HT1080 (cell line): ENCODE results near the gene ZNF683. TPM values are rescaled to one million over a fixed set of nuclear protein-coding genes. Genes with fewer than 3 reads are reported as not detected.
"Not testable (repeated sequence)": the region's sequence is repeated elsewhere in the genome, so short reads cannot be mapped to it uniquely, and the experiment has no call there.

Experiments
- DNase-seq: peaks from one replicate; pipeline ENCODE4 v3.0.0-alpha.2; 2015; ENCODE audit warnings: low read depth
- total RNA-seq: library from RNA; depleted of rRNA; stranded (reverse); fragments of >200 nt; shearing (Covaris generic); gene quantifications from 2 replicates; pipeline ENCODE4 v1.2.3, GENCODE V29; 2014

ZNF683 gene
- total RNA-seq, 1 experiment from 2014 or later: not detected

- DNase-seq: peak; percentile 91
These were observed 14.9 kb upstream of the ZNF683 start for GRCh38 chr1:26387447-26387846.

- DNase-seq: not testable (repeated sequence)
These were observed 12.5 kb upstream of the ZNF683 start for GRCh38 chr1:26385063-26385462.

GRCh38 chr1:26384076-26384475 lies 11.5 kb upstream of the ZNF683 start:
- no peak for DNase-seq

- DNase-seq: no peak
These were observed 6.3 kb upstream of the ZNF683 start for GRCh38 chr1:26378879-26379251.

GRCh38 chr1:26378088-26378878 lies 5.7 kb upstream of the ZNF683 start:
- peak; percentile 98 for DNase-seq

GRCh38 chr1:26376050-26376449 lies 3.5 kb upstream of the ZNF683 start:
- no peak for DNase-seq

- DNase-seq: peak; percentile 31
These were observed 2.5 kb upstream of the ZNF683 start for GRCh38 chr1:26375081-26375480.

GRCh38 chr1:26374361-26374760 lies 1.8 kb upstream of the ZNF683 start:
- not testable (repeated sequence) for DNase-seq

- no peak for DNase-seq
These were observed 1.2 kb upstream of the ZNF683 start for GRCh38 chr1:26373789-26374188.

- DNase-seq: no peak
These were observed 731 bp upstream of the ZNF683 start for GRCh38 chr1:26373281-26373680.

- DNase-seq: peak; percentile 55
These were observed 511 bp downstream of the ZNF683 start for GRCh38 chr1:26372039-26372438.

- DNase-seq: no peak
These were observed 1.8 kb downstream of the ZNF683 start for GRCh38 chr1:26370591-26371382.

GRCh38 chr1:26368486-26368885 lies 4.1 kb downstream of the ZNF683 start:
- DNase-seq: no peak

GRCh38 chr1:26368006-26368405 lies 4.5 kb downstream of the ZNF683 start:
- DNase-seq: no peak

GRCh38 chr1:26367441-26367840 lies 5.1 kb downstream of the ZNF683 start:
- no peak for DNase-seq

- no peak for DNase-seq
These were observed 7.6 kb downstream of the ZNF683 start for GRCh38 chr1:26364956-26365355.

- peak; percentile 63 for DNase-seq
These were observed 8.8 kb downstream of the ZNF683 start for GRCh38 chr1:26363549-26364448.

GRCh38 chr1:26362331-26362730 lies 10.2 kb downstream of the ZNF683 start:
- no peak for DNase-seq

- no peak for DNase-seq
These were observed 10.9 kb downstream of the ZNF683 start for GRCh38 chr1:26361605-26362122.

- no peak for DNase-seq
These were observed 11.5 kb downstream of the ZNF683 start for GRCh38 chr1:26360807-26361604.
